ENCODE results near the gene LYSMD4.

The LYSMD4 gene

DNA sequence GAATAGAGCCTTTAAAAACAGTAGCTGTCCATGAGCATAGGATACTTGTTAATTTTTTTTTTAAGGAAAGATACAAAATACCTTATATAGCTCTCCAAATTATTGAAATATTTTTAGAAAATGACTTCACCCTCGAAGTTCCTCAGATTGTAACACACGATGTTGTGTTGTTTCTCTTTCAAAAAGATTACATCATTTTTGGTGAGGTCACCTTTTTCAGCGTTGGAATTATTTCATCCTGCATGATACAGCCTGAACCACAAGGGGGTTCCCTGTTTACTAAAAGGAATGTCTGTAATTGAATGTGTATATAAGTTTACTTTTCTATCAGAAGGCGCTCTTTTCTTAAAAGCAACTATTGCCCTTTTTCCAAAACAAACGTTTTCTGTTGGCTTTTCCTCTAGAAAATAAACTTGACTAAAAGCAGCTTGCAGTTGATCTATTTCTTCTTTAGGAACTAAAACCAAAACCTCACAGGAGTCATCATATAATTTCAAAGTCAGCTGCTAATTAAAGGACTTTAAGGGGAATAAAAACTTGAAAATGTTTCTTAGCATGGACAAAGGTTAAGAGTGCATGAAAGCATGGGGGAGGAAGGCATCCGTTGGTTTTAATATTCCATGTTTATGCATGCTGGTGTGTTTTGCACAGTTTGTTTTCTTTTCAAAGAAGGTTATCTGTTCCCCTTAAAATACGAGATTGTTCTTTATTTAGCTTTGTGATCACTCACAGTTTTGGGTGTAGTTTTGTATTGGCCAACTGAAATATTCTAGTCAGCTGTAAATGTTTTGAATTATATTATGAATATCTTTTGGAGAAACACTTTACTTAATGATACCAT, 29.4 kb downstream of the LYSMD4 start:
- DNase-seq, result no peak

DNA sequence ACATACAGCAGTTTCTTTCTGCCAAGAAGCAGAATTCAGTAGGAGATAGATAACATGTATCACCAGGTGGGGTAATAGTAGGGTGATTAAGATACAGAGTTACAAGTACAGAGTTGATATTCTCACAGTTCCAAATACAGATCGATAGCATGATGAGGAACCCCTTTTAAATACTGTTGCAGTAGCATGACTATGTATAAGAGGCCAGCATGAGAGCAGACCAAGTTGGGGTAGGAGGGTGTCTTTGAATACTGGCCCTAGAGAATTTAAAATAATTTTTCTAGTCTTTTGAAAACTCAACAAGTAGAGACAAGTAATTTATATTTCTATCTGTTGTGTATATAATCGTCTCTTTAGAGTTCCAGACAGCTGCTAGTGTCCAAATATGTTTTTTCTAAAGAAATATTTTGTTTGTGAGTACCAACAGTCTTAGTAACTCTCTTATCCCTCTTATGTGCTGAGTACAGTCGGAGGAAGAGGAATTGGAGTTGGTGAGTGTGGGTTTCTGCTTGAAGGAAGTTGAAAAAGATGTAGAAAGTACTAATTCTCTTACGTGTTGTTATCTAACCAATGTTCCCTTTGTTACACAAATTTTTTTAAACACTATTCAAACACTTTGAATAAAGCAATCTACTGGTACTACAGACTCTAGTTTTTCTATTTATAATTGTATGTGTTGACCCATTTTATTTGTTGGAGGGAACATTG, 30.2 kb downstream of the LYSMD4 start:
- DNase-seq, result no peak

DNA sequence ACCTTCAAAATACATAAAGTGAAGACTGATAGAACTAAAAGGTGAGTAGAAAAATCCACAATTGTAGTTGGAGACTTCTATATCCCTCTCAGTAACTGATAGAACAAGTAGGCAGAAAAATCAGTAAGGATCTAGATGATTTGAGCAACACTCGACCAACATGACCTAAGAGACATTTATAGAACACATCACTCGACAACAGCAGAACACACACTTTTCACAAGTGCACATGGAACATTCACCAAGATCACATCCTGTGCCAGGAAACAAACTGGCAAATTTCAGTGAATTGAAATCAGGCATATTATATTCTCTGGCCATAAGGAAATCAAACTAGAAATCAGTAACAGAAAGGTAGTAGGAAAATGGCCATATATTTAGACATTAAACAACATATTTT, 37.1 kb downstream of the LYSMD4 start:
- DNase-seq, result no peak

DNA sequence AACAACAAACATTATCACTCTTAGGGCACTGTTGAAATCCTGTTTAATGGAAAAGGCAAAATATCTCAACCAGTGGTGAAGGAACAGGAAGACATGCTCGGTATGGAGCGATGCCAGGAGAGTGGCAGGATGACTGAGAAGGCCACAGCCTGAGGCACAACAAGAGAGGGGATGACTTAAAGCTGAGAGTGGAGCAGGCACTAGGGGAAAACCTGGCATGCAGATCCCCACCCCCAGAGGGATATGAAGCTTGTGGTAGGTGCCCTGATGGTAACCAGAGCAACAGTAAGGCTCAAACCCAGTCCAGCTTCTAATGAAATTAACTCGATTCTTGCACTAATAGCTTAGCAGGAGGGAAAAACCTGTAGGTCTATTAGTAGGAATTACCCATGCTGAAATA, 40.4 kb downstream of the LYSMD4 start:
- DNase-seq, result no peak

DNA sequence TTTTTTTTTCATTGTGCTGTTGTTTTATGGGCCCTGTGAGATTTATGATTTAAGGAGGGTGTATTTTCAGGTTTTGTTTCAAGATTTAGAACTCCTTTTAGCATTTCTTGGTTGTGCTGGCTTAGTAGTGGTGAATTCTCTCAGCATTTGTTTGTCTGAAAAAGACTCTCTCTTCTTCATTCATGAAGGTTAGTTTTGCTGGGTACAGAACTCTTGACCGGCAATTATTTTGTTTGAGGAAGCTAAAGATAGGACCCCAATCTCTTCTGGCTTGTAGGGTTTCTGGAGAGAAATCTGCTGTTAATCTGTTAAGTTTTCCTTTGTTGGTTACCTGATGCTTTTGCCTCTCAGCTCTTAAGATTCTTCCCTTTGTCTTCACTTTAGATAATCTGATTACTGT, 46.9 kb downstream of the LYSMD4 start:
- no peak for DNase-seq

DNA sequence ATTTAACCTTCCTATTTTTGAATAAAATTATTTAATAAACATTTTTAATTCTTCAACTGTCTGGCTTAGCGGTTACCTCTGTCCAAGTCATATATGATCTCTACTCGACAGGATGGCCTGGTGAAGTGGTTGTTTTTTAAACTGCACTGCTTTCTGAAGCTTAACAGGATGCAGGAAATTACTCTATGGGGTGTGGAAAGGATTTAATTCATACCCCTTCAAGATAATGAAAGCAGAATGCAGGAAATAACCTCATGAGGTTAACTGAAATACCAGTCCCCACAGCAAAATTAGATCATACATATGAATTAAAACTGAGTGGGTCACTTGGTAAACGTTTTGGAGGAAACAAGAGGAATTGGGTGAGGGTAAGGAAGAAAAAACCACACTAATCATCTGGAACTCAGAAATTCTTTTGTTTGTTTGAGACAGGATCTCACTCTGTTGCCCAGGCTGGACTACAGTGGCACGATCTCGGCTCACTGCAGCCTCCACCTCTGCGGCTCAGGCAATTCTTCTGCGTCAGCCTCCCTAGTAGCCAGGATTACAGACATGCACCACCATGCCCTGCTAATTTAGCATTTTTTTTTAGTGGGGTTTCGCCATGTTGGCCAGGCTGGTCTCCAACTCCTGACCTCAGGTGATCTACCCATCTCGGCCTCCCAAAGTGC, 50.1 kb downstream of the LYSMD4 start:
- DNase-seq, result no peak

DNA sequence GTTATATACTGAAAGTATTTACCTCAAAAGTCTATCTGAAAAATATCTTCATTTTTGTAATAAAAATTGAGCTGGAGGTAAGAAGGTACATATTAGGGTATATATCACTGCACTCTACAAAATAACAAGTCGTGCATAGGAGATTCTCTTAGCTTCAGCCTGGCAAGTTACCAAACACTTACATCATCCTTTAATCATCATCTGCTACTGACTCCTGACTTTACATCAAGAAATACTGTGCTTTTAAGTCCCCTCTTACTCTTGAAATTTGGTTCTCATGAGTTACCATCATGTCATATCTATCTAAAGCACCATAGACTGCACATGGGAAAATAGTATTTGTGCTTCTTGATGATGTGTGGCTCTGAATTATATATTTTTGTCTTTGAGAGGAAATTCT, 50.8 kb downstream of the LYSMD4 start:
- DNase-seq, result no peak

DNA sequence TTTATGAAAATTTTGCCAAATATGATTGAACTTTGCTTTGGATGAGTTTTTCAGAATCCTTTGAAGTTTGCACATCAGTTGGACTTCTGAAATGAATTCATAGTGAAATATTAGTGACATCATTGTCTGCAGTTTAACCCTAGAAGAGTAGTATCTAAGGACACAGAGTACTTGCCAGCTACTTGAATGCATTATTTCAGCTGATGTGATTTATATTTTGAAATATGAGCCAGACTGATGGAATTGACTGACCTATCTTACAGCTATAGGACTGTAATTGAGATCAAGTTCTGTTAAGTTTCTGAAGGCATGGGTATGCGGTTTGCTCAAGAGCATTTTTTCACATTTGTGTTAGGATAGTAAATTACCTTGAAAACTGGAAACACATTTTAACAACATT, 51.2 kb downstream of the LYSMD4 start:
- DNase-seq, result no peak

DNA sequence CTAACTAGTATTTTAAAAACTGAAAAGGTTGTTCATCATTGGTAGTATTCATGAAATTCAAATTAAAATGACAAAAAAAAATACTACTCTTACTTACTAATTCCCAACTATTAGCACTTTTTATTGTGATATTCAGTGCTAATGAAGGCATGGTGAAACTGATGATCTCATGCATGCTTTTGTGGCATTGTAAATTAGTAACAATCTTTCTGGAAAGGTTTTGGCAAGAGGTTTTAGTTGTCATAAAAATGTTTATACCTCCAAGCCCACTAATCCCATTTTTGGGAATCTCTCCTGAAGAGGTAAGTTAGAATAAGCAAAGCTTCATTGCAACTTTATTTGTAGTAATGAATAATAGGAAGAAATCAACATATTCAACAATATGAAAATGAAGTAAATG, 53.0 kb downstream of the LYSMD4 start:
- no peak for DNase-seq

DNA sequence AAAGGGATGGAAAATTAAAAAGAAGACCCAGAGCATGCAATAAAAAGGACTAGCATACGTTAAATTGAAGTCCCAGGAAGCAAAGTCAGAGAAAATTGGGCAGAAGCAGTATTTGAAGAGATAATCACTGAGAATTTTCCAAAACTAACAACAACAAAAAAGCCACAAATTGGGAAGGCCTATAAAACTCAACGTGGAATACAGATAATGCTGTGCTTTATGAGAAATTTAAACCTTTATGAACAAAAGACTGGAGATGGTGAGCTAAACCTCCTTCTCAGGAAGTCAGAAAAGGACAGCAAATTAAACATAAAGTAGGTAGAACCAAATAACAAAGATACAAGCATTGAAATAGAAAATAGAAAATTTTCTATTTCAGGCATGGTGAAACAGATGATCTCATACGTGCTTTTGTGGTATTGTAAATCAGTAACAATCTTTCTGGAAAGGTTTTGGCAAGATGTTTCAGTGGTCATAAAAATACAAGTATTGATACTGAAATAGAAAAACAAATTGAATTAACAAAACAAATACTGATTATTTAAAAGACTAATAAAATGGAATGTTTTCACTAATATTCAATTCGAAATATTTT, 55.6 kb downstream of the LYSMD4 start:
- no peak for DNase-seq
